GM12891 (cell line): ENCODE measurements around the gene PEMT.
"Not testable (repeated sequence)": the region's sequence is repeated elsewhere in the genome, so short reads cannot be mapped to it uniquely, and the experiment has no call there.

ENCODE experiments used
- DNase-seq: peaks from one replicate; pipeline ENCODE4 v3.0.0; 2011; ENCODE audit warnings: low spot score; ENCODE audit not compliant: insufficient read length
- FAIRE-seq: peaks from 2 replicates; lab custom pipeline; 2011; peaks lifted over from hg19 to GRCh38; lab: Jason Lieb, UNC
- PAX5 ChIP-seq: IDR thresholded peaks from 2 replicates; pipeline ENCODE4 v1.6.1; 2011; ENCODE audit warnings: low read length, moderate library complexity, mild to moderate bottlenecking; ENCODE audit not compliant: insufficient read depth, severe bottlenecking
- POLR2A ChIP-seq: IDR thresholded peaks from 2 replicates; pipeline ENCODE4 v1.6.1; 2011; ENCODE audit warnings: low read depth, low read length, control low read depth
- POLR2AphosphoS5 ChIP-seq: IDR thresholded peaks from 2 replicates; pipeline ENCODE4 v1.6.1; 2011; ENCODE audit warnings: low read depth, low read length, control low read depth
- POU2F2 ChIP-seq: IDR thresholded peaks from 2 replicates; pipeline ENCODE4 v1.6.1; 2011; ENCODE audit warnings: low read depth, mild to moderate bottlenecking, control low read depth, low read length, moderate library complexity
- SPI1 ChIP-seq: IDR thresholded peaks from 2 replicates; pipeline ENCODE4 v1.6.1; 2011; ENCODE audit warnings: low read depth, low read length, control low read depth
- TAF1 ChIP-seq: IDR thresholded peaks from 2 replicates; pipeline ENCODE4 v1.6.1; 2011; ENCODE audit warnings: low read depth, low read length, control low read depth

The PEMT gene

DNA sequence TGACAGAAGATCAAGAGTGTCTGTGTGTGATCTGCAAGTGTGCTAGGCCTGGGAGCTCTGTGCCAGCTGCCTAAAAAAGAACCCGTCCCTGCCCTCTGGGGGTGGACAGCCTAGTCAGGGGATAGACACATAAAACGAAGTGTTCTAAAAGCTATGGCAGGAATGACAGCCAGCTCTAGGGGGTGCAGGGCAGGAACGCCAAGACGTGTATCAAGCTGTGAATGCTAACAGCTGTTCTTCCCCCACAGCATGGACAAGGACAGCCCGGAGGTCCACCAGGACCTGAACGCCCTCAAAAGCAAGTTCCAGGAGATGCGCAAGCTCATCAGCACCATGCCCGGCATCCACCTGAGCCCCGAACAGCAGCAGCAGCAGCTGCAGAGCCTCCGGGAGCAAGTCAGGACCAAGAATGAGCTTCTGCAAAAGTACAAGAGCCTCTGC is 100.5 kb downstream of the PEMT start:
- TF ChIP-seq POLR2AphosphoS5 (no peak), SPI1 (no peak), PAX5 (no peak), POU2F2 (no peak), POLR2A (no peak), TAF1 (no peak)
- no peak for DNase-seq
- no peak for FAIRE-seq

DNA sequence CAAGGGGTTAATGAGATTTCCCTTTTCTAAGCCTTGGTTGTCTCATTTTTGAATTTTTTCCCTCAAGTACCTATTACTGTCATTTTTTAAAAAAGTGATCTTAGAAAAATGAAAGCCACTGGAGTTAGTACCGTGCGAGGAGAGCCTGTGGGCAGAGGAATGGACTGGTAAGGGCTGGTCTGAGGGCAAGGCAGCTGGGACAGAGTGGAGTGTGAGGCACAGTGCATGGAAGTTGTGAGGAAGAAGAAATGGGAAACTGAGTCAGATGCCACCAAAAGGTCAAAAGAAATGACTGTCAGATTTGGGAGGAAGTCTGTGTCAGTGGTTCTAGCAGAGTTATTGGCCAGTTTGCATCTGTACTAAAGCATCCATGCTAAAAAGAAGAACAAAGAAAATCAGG is 103.5 kb downstream of the PEMT start:
- no peak for TF ChIP-seq SPI1
- TF ChIP-seq POLR2AphosphoS5 = no peak
- no peak for TF ChIP-seq TAF1
- TF ChIP-seq PAX5 = no peak
- no peak for TF ChIP-seq POU2F2
- no peak for TF ChIP-seq POLR2A

GRCh38 chr17:17486416-17486815 is 105.1 kb downstream of the PEMT start:
- FAIRE-seq, DNase-seq: not testable (repeated sequence)

More for the DNA sequence above, 103.5 kb downstream of the PEMT start:
- FAIRE-seq = no peak
- DNase-seq = no peak

GRCh38 chr17:17485420-17485819 is 106.1 kb downstream of the PEMT start:
- TF ChIP-seq SPI1 = no peak
- no peak for TF ChIP-seq PAX5
- no peak for TF ChIP-seq POU2F2
- TF ChIP-seq POLR2AphosphoS5 = no peak
- no peak for TF ChIP-seq POLR2A
- no peak for TF ChIP-seq TAF1
- no peak for FAIRE-seq
- DNase-seq = no peak

DNA sequence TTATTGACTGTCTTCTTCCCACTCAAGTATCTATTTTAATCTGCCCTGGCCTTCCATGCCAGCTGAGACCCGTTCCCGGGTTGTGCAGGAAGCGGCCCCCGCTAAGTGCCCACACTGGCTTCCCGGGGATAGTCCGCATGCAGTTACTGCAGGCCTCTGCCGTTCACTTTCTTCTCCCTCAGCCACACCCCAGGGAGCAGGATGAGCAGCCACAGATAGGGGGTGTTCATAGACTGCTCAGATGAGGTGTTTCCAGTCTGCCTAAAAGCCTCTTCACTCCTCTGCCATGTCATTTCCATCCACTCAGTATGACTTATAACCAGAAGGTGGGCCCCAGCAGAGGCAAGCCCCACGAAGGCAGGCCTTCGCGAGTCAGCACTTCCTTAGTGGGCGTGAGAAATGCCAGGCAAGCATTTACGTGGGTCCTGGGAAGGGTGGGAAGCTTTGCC is 107.0 kb downstream of the PEMT start:
- DNase-seq (no peak), FAIRE-seq (no peak)
- no peak for TF ChIP-seq POLR2A
- no peak for TF ChIP-seq TAF1
- no peak for TF ChIP-seq POLR2AphosphoS5
- no peak for TF ChIP-seq POU2F2
- no peak for TF ChIP-seq SPI1
- TF ChIP-seq PAX5 = no peak

- no peak for TF ChIP-seq POU2F2
- no peak for TF ChIP-seq POLR2AphosphoS5
- TF ChIP-seq TAF1 = no peak
- no peak for TF ChIP-seq SPI1
- TF ChIP-seq PAX5 = no peak
- DNase-seq (no peak), FAIRE-seq (no peak)
Observed at GRCh38 chr17:17481860-17482259, 109.6 kb downstream of the PEMT start.

- no peak for TF ChIP-seq POLR2AphosphoS5
- TF ChIP-seq POU2F2 = no peak
- TF ChIP-seq POLR2A = no peak
- TF ChIP-seq TAF1 = no peak
- no peak for TF ChIP-seq PAX5
- no peak for TF ChIP-seq SPI1
- DNase-seq (no peak), FAIRE-seq (no peak)
Observed at GRCh38 chr17:17480593-17481148, 110.8 kb downstream of the PEMT start.

DNA sequence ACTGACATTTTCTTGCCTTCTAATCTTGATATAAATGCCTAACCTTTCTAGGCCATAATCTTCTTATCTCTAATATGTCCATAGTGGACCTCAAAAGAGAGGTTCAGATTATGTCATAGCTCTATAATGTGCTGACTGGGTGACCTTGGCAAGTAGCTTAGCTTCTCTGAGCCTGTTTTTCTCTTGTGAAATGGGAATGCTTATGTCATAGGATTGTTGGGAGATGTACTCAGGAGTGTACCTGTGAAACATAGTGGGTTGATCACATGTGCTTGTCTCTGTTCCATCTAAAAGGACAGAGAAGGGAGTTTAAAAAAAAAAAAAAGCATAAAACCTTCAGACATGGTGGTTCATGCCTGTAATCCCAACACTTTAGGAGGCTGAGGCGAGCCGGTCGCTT is 112.3 kb downstream of the PEMT start:
- FAIRE-seq = no peak
- TF ChIP-seq PAX5 (no peak), POU2F2 (no peak)
- DNase-seq = no peak

DNA sequence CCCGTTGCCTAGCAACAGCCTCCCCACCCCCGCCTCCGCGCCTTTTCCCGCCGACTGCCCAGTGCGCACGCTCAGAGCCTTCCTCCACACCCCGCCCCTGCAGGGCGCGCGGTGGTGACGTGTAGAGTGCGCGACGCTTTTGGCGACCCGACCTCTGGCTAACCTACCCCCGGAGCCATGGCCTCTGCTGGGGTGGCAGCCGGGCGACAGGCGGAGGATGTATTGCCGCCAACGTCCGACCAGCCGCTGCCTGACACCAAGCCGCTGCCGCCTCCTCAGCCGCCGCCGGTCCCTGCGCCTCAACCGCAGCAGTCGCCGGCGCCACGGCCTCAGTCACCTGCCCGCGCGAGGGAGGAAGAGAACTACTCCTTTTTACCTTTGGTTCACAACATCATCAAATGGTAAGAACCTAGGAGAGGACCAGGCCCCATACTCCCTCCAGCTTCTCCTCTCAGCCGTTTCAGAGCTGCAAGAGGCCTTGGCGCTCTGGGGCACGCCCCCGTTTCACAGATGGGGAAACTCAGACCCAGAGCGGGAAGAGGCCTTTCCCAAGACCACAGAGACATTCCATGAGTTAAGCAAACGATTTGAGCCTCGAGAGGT is 114.5 kb downstream of the PEMT start, which contains the start of gene MED9:
Gene MED9 (plus strand): TSS at position 136 of the 603 bp plus-strand sequence. CDS start 42 bp downstream, at position 178.
- FAIRE-seq = peak; percentile 97

GRCh38 chr17:17474341-17474740 is 117.2 kb downstream of the PEMT start:
- TF ChIP-seq POU2F2 (no peak), SPI1 (no peak), POLR2A (no peak), POLR2AphosphoS5 (no peak), PAX5 (no peak), TAF1 (no peak)
- FAIRE-seq (no peak), DNase-seq (no peak)

More for the DNA sequence above, 114.5 kb downstream of the PEMT start, which contains the start of gene MED9:
- DNase-seq = peak; percentile 98
- 0 out of 2 replicates have a peak, but pooled peaks have one; percentile 45 for TF ChIP-seq POLR2AphosphoS5
- peak; percentile 59 for TF ChIP-seq POLR2A
- TF ChIP-seq TAF1 = peak; percentile 61; the same call in 1 of the 2 replicates
- TF ChIP-seq POU2F2 = no peak
